Stimulated activated CD8-positive, alpha-beta memory T cell treated with anti-CD3 and anti-CD28 coated beads, Interleukin-4, amount 100 ng/mL, for 1 hour (primary cell): ENCODE data around the gene IL2RG.

ENCODE experiments used
- DNase-seq, 2 donors: peaks; one replicate each; pipeline ENCODE4 v3.0.0-alpha.2; 2020; ENCODE audit warnings: low read depth in 2 of 2, low spot score in 1 of 2

Gene IL2RG

DNA sequence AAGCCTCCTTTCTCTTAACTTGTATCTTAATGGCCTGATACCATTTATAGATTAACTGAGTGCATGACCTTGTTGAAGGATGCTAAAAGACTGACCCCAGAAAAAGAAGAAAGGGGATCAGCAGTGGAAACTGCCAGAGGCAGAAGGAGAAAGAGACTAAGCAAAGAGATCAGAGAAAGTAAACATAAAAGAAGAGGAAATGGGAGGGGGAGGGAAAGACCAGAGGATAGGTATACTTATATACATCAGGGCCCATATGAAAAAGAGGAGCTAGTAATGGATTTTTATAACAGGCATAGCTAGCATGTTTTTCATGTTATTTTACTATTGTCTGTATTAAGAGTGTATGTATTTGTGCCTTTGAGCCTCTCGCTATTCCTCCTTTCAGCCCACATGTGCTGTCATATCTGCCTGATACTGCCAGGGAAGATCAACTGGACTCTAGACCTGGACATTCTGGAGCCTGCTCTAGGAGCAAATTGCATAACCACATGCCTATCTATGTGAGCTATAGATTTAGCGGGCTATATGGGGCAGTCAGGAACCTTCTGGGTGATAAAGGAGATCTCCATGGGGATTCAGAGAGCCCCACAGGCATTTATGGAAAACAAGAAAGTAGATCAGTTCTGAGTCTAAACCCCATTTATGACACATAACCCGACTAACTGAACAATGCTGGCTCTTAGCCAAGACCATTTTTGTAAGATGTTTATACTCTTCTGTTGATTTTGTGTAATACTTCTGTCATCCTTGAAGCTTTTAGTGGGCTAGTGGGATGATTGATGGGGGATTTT is 29.9 kb downstream of the IL2RG start:
- no peak for DNase-seq

GRCh38 chrX:71070531-71070930 is 40.8 kb downstream of the IL2RG start:
- no peak for DNase-seq

DNA sequence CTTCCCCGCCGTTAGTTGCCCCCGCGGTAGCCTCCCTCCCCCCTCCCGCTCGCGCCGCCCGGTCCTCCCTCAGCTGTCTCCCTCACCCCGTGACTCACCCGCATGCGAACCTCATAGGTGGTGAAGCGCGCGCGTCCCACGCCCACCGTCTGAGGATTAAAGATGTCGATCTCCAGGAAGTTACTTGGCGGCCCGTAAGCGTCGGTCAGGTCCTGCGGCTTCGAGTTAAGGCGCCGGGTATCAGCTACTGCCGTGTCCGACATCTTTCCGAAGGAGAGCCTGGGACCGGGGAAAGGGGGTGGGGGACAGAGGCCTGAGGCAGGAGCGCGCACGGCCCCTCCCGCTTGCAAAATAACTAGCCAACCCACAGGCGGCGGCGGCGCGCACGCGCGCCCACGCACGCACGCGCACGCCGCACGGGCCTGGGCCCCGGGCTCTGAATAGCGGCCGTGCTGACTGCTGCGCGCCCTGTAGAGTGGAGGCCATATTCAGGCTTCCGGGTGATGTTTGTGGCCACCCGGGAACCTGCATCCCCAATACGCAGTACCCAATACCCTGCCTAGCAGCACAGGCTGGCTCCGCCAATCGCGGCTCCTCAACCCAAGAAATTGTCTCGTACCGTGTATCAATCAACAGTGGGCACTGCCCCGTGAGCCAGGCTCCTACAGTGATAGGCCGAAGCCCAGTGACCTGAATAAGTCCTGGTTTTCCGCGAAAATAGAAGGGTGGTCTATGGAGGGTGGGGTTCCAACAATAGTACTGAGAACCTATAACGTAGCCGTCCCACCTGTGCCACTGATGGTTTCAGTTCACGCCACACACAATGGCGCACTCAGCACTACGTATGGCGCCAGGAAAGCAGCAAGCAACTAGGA is 43.1 kb downstream of the IL2RG start, which contains the start of gene SNX12:
TSS of gene SNX12 (minus strand) at position 291 of the 875 bp plus-strand sequence. CDS start at position 263, 28 bp downstream.
- peak; percentile 67 to 69 for DNase-seq

GRCh38 chrX:71067712-71068043 is 43.7 kb downstream of the IL2RG start:
- no peak for DNase-seq

GRCh38 chrX:71067089-71067488 is 44.3 kb downstream of the IL2RG start:
- no peak for DNase-seq

DNA sequence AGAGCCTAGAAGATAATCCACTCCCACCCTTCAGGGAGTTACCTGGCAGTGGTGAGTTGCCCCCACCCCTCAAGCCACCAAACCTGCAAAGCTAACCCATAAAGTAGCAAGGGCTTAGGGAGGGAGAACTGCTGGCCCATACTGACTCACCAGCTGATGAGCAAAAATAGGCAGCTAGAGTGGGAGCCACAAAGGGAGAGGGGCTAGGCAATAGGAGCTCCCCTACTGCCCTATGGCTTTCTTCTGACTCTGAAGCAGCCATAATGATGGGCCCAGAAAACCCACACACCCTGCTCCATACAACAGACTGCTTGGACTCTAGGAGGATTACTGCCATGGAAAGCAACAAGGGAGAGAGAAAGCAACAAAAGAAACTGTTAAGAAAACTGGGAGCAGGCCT is 51.2 kb downstream of the IL2RG start:
- DNase-seq = no peak

GRCh38 chrX:71057848-71058530 is 53.4 kb downstream of the IL2RG start:
- no peak for DNase-seq
